ENCODE data around the gene LSM14A.

Gene LSM14A

DNA sequence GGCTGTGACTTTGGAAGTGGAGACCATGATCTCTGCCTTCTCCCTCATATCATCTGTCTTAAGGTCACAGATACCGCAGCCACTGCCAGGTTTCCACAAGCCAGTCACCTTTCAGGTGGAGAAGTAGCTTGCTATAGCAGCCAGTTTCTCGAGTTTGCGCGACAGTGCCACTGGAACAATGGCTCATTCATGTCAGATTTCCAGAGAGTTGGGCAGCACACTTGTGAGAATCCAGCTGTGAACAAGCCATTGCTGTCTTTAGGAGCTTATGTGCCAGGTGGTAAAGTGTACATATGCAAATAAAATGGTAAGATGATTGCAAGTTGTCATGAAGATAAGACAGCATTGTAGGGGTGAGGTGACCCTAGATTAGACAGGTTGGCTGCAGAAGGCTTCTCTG is 104.3 kb downstream of the LSM14A start:
- Histone ChIP-seq H3K23ac (ENCODE audit: low read length) (no peak overlapping the region), H3K27ac (ENCODE audit: low read depth, low read length) (no peak overlapping the region)
- WGBS (ENCODE audit: extremely low coverage, insufficient coverage, insufficient read length), result no CpG with 5 or more reads among the region's 4 CpGs

DNA sequence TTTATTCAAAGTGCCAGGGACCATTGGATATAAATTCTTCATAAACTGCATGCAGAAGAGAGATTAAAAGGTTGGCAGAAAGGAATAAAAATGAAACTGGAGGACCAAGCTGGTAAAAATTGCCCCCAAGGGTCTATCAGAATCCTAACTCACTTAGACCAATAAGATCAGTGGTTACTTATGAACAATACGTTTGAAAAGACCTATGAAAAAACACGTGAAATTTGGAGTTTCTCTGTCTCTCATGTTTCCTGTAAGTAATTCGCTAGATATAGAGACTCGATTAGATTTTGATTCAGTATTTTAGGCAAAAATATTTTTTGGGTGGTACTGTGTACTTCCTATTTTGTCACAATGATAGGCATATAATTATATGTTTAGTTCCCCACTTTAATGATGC is 104.9 kb downstream of the LSM14A start:
- H3K4me2 ChIP-seq (ENCODE audit: low read length), result no peak overlapping the region
- H3K79me2 ChIP-seq (ENCODE audit: control insufficient read depth, insufficient read depth, low read length, poor library complexity), result no peaks in the 10 kb centered on the region
- H2BK12ac ChIP-seq (ENCODE audit: low read length), result no peak overlapping the region
- H3K36me3 ChIP-seq (ENCODE audit: control insufficient read depth in 1 of 2, insufficient read depth in 2 of 2, low read length in 2 of 2), result peaks cover 1 to 5% of the 10 kb centered on the region in 2 experiments
- no peak overlapping the region for H3K27ac ChIP-seq (ENCODE audit: low read depth, low read length)
- H3K4ac ChIP-seq (ENCODE audit: low read depth, low read length), result no peak overlapping the region
- H3K9me3 ChIP-seq (ENCODE audit: insufficient read depth, low read depth, low read length), result no peaks in the 10 kb centered on the region
- H4K12ac ChIP-seq (ENCODE audit: low read depth, low read length), result no peak overlapping the region
- no peak overlapping the region for H3K18ac ChIP-seq (ENCODE audit: low read length)
- no peak overlapping the region for H3K4me3 ChIP-seq (ENCODE audit: low read depth, low read length)
- H3K9ac ChIP-seq (ENCODE audit: low read length), result no peak overlapping the region
- H4K91ac ChIP-seq (ENCODE audit: low read depth, low read length), result no peak overlapping the region
- WGBS (ENCODE audit: extremely low coverage, insufficient coverage, insufficient read length), result no CpG with 5 or more reads among the region's 4 CpGs
- no peak overlapping the region for H3K14ac ChIP-seq (ENCODE audit: low read length)
- H2BK5ac ChIP-seq (ENCODE audit: low read depth, low read length, poor library complexity), result no peak overlapping the region
- H3K27me3 ChIP-seq (ENCODE audit: insufficient read depth, low read length), result no peaks in the 10 kb centered on the region
- no peak overlapping the region for H3K23ac ChIP-seq (ENCODE audit: low read length)
- no peaks in the 10 kb centered on the region for H3K79me1 ChIP-seq (ENCODE audit: low read length)
- no peak overlapping the region for H2AK5ac ChIP-seq (ENCODE audit: low read length)
- DNase-seq, result no peak
- H3K4me1 ChIP-seq (ENCODE audit: control insufficient read depth in 1 of 2, insufficient read depth in 2 of 2, low read length in 2 of 2), result no peaks in the 10 kb centered on the region
- no peak overlapping the region for H2AFZ ChIP-seq (ENCODE audit: insufficient read depth, low read length, poor library complexity)
- H2BK120ac ChIP-seq (ENCODE audit: insufficient read depth, low read length, poor library complexity), result no peak overlapping the region
- no peak overlapping the region for H4K8ac ChIP-seq (ENCODE audit: low read depth, low read length)

More for the DNA sequence above, 104.3 kb downstream of the LSM14A start:
- H4K12ac ChIP-seq (ENCODE audit: low read depth, low read length), result no peak overlapping the region
- no peak overlapping the region for H3K4ac ChIP-seq (ENCODE audit: low read depth, low read length)
- H3K79me2 ChIP-seq (ENCODE audit: control insufficient read depth, insufficient read depth, low read length, poor library complexity), result no peaks in the 10 kb centered on the region
- H2BK5ac ChIP-seq (ENCODE audit: low read depth, low read length, poor library complexity), result no peak overlapping the region
- H3K9ac ChIP-seq (ENCODE audit: low read length), result no peak overlapping the region
- H3K27me3 ChIP-seq (ENCODE audit: insufficient read depth, low read length), result no peaks in the 10 kb centered on the region
- H2BK120ac ChIP-seq (ENCODE audit: insufficient read depth, low read length, poor library complexity), result no peak overlapping the region
- no peak overlapping the region for H2AFZ ChIP-seq (ENCODE audit: insufficient read depth, low read length, poor library complexity)
- DNase-seq, result no peak
- no peaks in the 10 kb centered on the region for H3K79me1 ChIP-seq (ENCODE audit: low read length)
- H3K4me2 ChIP-seq (ENCODE audit: low read length), result no peak overlapping the region
- H4K8ac ChIP-seq (ENCODE audit: low read depth, low read length), result no peak overlapping the region
- H4K91ac ChIP-seq (ENCODE audit: low read depth, low read length), result no peak overlapping the region
- no peak overlapping the region for H2AK5ac ChIP-seq (ENCODE audit: low read length)
- H3K9me3 ChIP-seq (ENCODE audit: insufficient read depth, low read depth, low read length), result no peaks in the 10 kb centered on the region
- H3K4me1 ChIP-seq (ENCODE audit: control insufficient read depth in 1 of 2, insufficient read depth in 2 of 2, low read length in 2 of 2), result no peaks in the 10 kb centered on the region
- H3K36me3 ChIP-seq (ENCODE audit: control insufficient read depth in 1 of 2, insufficient read depth in 2 of 2, low read length in 2 of 2), result peaks cover 1 to 5% of the 10 kb centered on the region in 2 experiments
- no peak overlapping the region for H3K4me3 ChIP-seq (ENCODE audit: low read depth, low read length)
- no peak overlapping the region for H3K14ac ChIP-seq (ENCODE audit: low read length)
- no peak overlapping the region for H2BK12ac ChIP-seq (ENCODE audit: low read length)
- H3K18ac ChIP-seq (ENCODE audit: low read length), result no peak overlapping the region

DNA sequence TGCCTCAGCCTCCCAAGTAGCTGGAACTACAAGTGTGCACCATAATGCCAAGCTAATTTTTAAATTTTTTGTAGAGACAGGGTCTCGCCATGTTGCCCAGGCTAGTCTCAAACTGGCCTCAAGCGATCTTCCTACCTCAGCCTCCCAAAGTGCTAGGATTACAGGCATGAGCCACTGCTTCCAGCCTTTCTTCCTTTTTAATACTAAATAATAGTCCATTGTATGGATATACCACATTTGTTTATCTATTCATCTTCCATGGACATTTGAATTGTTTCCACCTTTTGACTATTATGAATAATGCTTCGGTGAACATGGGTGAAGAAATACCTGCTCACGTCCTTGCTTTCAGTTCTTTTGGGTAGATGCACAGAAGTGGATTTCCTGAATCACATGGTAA is 106.5 kb downstream of the LSM14A start:
- Histone ChIP-seq H3K79me1 (ENCODE audit: low read length) (no peaks in the 10 kb centered on the region), H3K4me1 (ENCODE audit: control insufficient read depth in 1 of 2, insufficient read depth in 2 of 2, low read length in 2 of 2) (peaks cover 0 to 4% of the 10 kb centered on the region in 2 experiments), H2BK12ac (ENCODE audit: low read length) (no peak overlapping the region), H3K27ac (ENCODE audit: low read depth, low read length) (no peak overlapping the region), H3K79me2 (ENCODE audit: control insufficient read depth, insufficient read depth, low read length, poor library complexity) (no peaks in the 10 kb centered on the region), H3K4me3 (ENCODE audit: low read depth, low read length) (no peak overlapping the region), H3K9me3 (ENCODE audit: insufficient read depth, low read depth, low read length) (no peaks in the 10 kb centered on the region), H3K27me3 (ENCODE audit: insufficient read depth, low read length) (no peaks in the 10 kb centered on the region), H3K4ac (ENCODE audit: low read depth, low read length) (no peak overlapping the region), H3K36me3 (ENCODE audit: control insufficient read depth in 1 of 2, insufficient read depth in 2 of 2, low read length in 2 of 2) (peaks cover 1 to 2% of the 10 kb centered on the region in 2 experiments), H3K23ac (ENCODE audit: low read length) (no peak overlapping the region), H3K14ac (ENCODE audit: low read length) (no peak overlapping the region), H4K91ac (ENCODE audit: low read depth, low read length) (no peak overlapping the region), H2AFZ (ENCODE audit: insufficient read depth, low read length, poor library complexity) (no peak overlapping the region), H2BK120ac (ENCODE audit: insufficient read depth, low read length, poor library complexity) (no peak overlapping the region), H4K8ac (ENCODE audit: low read depth, low read length) (no peak overlapping the region), H3K9ac (ENCODE audit: low read length) (no peak overlapping the region), H3K4me2 (ENCODE audit: low read length) (no peak overlapping the region), H3K18ac (ENCODE audit: low read length) (no peak overlapping the region), H2BK5ac (ENCODE audit: low read depth, low read length, poor library complexity) (no peak overlapping the region), H4K12ac (ENCODE audit: low read depth, low read length) (no peak overlapping the region), H2AK5ac (ENCODE audit: low read length) (no peak overlapping the region)
- WGBS (ENCODE audit: extremely low coverage, insufficient coverage, insufficient read length), result no CpG with 5 or more reads among the region's 4 CpGs
- no peak for DNase-seq
